Tibial nerve (tissue), 4 donors: Measurements from ENCODE around the gene ALG10B. TPM values are rescaled to one million over a fixed set of nuclear protein-coding genes. Genes with fewer than 3 reads are reported as not detected.

Experiments
- DNase-seq, 2 donors: peaks; one replicate each; pipeline ENCODE4 v3.0.0-alpha.2; 2019; ENCODE audit warnings: low spot score in 2 of 2
- H3K27ac ChIP-seq, 4 donors: fragments of 200-600 bp; sonication (generic) in 3 of 4; one replicate each; pipeline ENCODE4 v1.5.1; 2017 to 2019; ENCODE audit warnings: mild to moderate bottlenecking in 1 of 4
- H3K27me3 ChIP-seq, 2 donors: fragments of 200-600 bp; sonication (generic) in 1 of 2; one replicate each; pipeline versions ENCODE4 v1.5.1 to v1.6.0; 2017 to 2019
- H3K36me3 ChIP-seq, 3 donors: fragments of 200-600 bp; sonication (generic); one replicate each; pipeline ENCODE4 v1.5.1; 2018 to 2019
- H3K4me1 ChIP-seq, 4 donors: fragments of 200-600 bp; sonication (generic) in 3 of 4; one replicate each; pipeline ENCODE4 v1.5.1; 2017 to 2019
- H3K4me3 ChIP-seq, 4 donors: fragments of 200-600 bp; sonication (generic) in 3 of 4; one replicate each; pipeline ENCODE4 v1.5.1; 2017 to 2019; ENCODE audit warnings: mild to moderate bottlenecking in 1 of 4, moderate library complexity in 1 of 4
- H3K9me3 ChIP-seq, 4 donors: fragments of 200-600 bp; sonication (generic) in 3 of 4; one replicate each; pipeline ENCODE4 v1.5.1; 2017 to 2019
- CTCF ChIP-seq, 5 experiments: fragments of 200-600 bp in 3 of 5; fragments of 450-650 bp in 2 of 5; sonication (generic) in 3 of 5; IDR thresholded peaks; one replicate each; pipeline ENCODE4 v1.5.1; 2016 to 2019; ENCODE audit warnings: antibody characterized with exemption in 5 of 5, mild to moderate bottlenecking in 3 of 5, moderate library complexity in 2 of 5
- EP300 ChIP-seq, 2 donors: sonication (generic); formaldehyde crosslinking; IDR thresholded peaks; one replicate each; pipeline ENCODE4 v1.6.1; 2017; ENCODE audit warnings: antibody characterized with exemption in 2 of 2, mild to moderate bottlenecking in 1 of 2
- POLR2A ChIP-seq, 2 donors: fragments of 450-650 bp; IDR thresholded peaks; one replicate each; pipeline ENCODE4 v1.6.1; 2017; ENCODE audit warnings: antibody characterized with exemption in 2 of 2, mild to moderate bottlenecking in 2 of 2, moderate library complexity in 2 of 2
- small RNA-seq: library from RNA; depleted of rRNA; stranded (forward); fragments of <200 nt; gene quantifications from one replicate; pipeline ENCODE3, GENCODE V24; 2016
- total RNA-seq, 4 donors: library from RNA; depleted of rRNA; stranded (reverse); fragments of >200 nt; gene quantifications; one replicate each; pipeline ENCODE4 v1.1.0, GENCODE V29; 2016

Gene ALG10B
- total RNA-seq, 4 donors from 2014 or later, result 3.0 to 8.0 (median 5.5) TPM

GRCh38 chr12:38374751-38375150 is 58.2 kb downstream of the ALG10B start:
- Histone ChIP-seq H3K4me3 (no peak overlapping the region), H3K9me3 (no peaks in the 10 kb centered on the region), H3K27me3 (no peaks in the 10 kb centered on the region), H3K4me1 (no peaks in the 10 kb centered on the region), H3K36me3 (no peaks in the 10 kb centered on the region), H3K27ac (no peak overlapping the region)
- no peak for DNase-seq
- TF ChIP-seq EP300 (IDR thresholded peaks at IDR 0.05) (no peak), CTCF (IDR thresholded peaks at IDR 0.05) (no peak), POLR2A (IDR thresholded peaks at IDR 0.05) (no peak)

Small RNA genes within 50 kb of the gene (small RNA-seq; reads per million reads assigned to genes)
- gene RF00019, result not detected
